ENCODE measurements around the gene MYCBPAP.

Gene MYCBPAP

GRCh38 chr17:50464121-50464520 is 44.1 kb upstream of the MYCBPAP start:
- Histone ChIP-seq H3K4me3 (ENCODE audit: low read length) (no peak overlapping the region), H2AFZ (ENCODE audit: low read length) (no peak overlapping the region), H3K27ac (ENCODE audit: low read length) (no peak overlapping the region), H4K20me1 (ENCODE audit: insufficient read depth, low read length) (no peaks in the 10 kb centered on the region), H3K79me2 (ENCODE audit: low read length) (no peaks in the 10 kb centered on the region), H3F3A (ENCODE audit: insufficient read depth, low read length) (no peaks in the 10 kb centered on the region), H3K9me2 (replicated peaks; ENCODE audit: insufficient read depth, low read length) (no peaks in the 10 kb centered on the region), H3K27me3 (replicated peaks; ENCODE audit: insufficient read depth, low read length) (no peaks in the 10 kb centered on the region), H3K9ac (ENCODE audit: low read length) (no peak overlapping the region), H3K4me1 (ENCODE audit: low read length) (no peaks in the 10 kb centered on the region), H3K36me3 (replicated peaks; ENCODE audit: insufficient read depth, low read length) (no peaks in the 10 kb centered on the region), H3K4me2 (ENCODE audit: low read depth, low read length) (no peak overlapping the region), H3K9me3 (replicated peaks; ENCODE audit: insufficient read depth, low read length) (no peaks in the 10 kb centered on the region)
- no peak for TF ChIP-seq EZH2phosphoT487 (IDR thresholded peaks at IDR 0.05; ENCODE audit: low read length)
- no peak for DNase-seq

- no peaks in the 10 kb centered on the region for H3K79me2 ChIP-seq (ENCODE audit: low read length)
- no peaks in the 10 kb centered on the region for H3K4me1 ChIP-seq (ENCODE audit: low read length)
- no peak overlapping the region for H3K4me2 ChIP-seq (ENCODE audit: low read depth, low read length)
- no peak for DNase-seq
- H3K9me2 ChIP-seq (replicated peaks; ENCODE audit: insufficient read depth, low read length): no peaks in the 10 kb centered on the region
- H3K9me3 ChIP-seq (replicated peaks; ENCODE audit: insufficient read depth, low read length): no peaks in the 10 kb centered on the region
- H2AFZ ChIP-seq (ENCODE audit: low read length): no peak overlapping the region
- no peaks in the 10 kb centered on the region for H3F3A ChIP-seq (ENCODE audit: insufficient read depth, low read length)
- H3K9ac ChIP-seq (ENCODE audit: low read length): no peak overlapping the region
- H3K36me3 ChIP-seq (replicated peaks; ENCODE audit: insufficient read depth, low read length): no peaks in the 10 kb centered on the region
- H3K27me3 ChIP-seq (replicated peaks; ENCODE audit: insufficient read depth, low read length): no peaks in the 10 kb centered on the region
- H3K27ac ChIP-seq (ENCODE audit: low read length): no peak overlapping the region
- no peak for TF ChIP-seq EZH2phosphoT487 (IDR thresholded peaks at IDR 0.05; ENCODE audit: low read length)
- TF ChIP-seq EZH2 (optimal IDR thresholded peaks at IDR 0.05; ENCODE audit: low read depth, low read length): no peak
- TF ChIP-seq, protein P1, sequence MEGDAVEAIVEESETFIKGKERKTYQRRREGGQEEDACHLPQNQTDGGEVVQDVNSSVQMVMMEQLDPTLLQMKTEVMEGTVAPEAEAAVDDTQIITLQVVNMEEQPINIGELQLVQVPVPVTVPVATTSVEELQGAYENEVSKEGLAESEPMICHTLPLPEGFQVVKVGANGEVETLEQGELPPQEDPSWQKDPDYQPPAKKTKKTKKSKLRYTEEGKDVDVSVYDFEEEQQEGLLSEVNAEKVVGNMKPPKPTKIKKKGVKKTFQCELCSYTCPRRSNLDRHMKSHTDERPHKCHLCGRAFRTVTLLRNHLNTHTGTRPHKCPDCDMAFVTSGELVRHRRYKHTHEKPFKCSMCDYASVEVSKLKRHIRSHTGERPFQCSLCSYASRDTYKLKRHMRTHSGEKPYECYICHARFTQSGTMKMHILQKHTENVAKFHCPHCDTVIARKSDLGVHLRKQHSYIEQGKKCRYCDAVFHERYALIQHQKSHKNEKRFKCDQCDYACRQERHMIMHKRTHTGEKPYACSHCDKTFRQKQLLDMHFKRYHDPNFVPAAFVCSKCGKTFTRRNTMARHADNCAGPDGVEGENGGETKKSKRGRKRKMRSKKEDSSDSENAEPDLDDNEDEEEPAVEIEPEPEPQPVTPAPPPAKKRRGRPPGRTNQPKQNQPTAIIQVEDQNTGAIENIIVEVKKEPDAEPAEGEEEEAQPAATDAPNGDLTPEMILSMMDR (IDR thresholded peaks at IDR 0.05; ENCODE audit: low read length): no peak
- no peaks in the 10 kb centered on the region for H4K20me1 ChIP-seq (ENCODE audit: insufficient read depth, low read length)
- H3K4me3 ChIP-seq (ENCODE audit: low read length): no peak overlapping the region
Measured at GRCh38 chr17:50464736-50465135, 43.5 kb upstream of the MYCBPAP start.

- TF ChIP-seq EZH2phosphoT487 (IDR thresholded peaks at IDR 0.05; ENCODE audit: low read length) (no peak), EZH2 (optimal IDR thresholded peaks at IDR 0.05; ENCODE audit: low read depth, low read length) (no peak)
- TF ChIP-seq, protein P1 (IDR thresholded peaks at IDR 0.05; ENCODE audit: low read length): no peak
- no peak overlapping the region for H3K4me2 ChIP-seq (ENCODE audit: low read depth, low read length)
- no peaks in the 10 kb centered on the region for H3K9me3 ChIP-seq (replicated peaks; ENCODE audit: insufficient read depth, low read length)
- H2AFZ ChIP-seq (ENCODE audit: low read length): no peak overlapping the region
- DNase-seq: no peak
- no peaks in the 10 kb centered on the region for H3K4me1 ChIP-seq (ENCODE audit: low read length)
- no peaks in the 10 kb centered on the region for H3K79me2 ChIP-seq (ENCODE audit: low read length)
- H3K27ac ChIP-seq (ENCODE audit: low read length): no peak overlapping the region
- H3K9ac ChIP-seq (ENCODE audit: low read length): no peak overlapping the region
- no peak overlapping the region for H3K4me3 ChIP-seq (ENCODE audit: low read length)
- H4K20me1 ChIP-seq (ENCODE audit: insufficient read depth, low read length): no peaks in the 10 kb centered on the region
- H3K27me3 ChIP-seq (replicated peaks; ENCODE audit: insufficient read depth, low read length): no peaks in the 10 kb centered on the region
- no peaks in the 10 kb centered on the region for H3F3A ChIP-seq (ENCODE audit: insufficient read depth, low read length)
- H3K36me3 ChIP-seq (replicated peaks; ENCODE audit: insufficient read depth, low read length): no peaks in the 10 kb centered on the region
- H3K9me2 ChIP-seq (replicated peaks; ENCODE audit: insufficient read depth, low read length): no peaks in the 10 kb centered on the region
Measured at GRCh38 chr17:50465171-50465570, 43.1 kb upstream of the MYCBPAP start.

DNA sequence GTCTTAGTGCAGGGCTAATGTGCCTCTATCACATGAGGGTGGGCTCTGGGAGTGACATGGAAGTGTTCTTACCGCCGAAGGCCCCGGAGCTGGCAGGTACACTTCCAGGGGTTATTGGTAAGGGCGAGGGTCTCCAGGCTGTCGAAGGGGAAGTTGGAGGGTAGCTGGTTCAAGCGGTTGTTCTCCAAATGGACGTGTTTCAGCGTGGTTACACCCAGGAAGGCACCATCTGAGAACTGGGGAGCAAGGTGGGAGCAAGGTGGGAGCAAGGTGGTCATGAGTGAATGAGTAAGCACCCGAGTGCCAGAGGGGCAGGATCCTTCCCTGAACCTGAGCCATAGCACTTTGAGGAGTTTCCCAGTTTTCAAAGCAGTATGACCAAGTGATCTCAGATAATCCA is 42.6 kb upstream of the MYCBPAP start:
- Histone ChIP-seq H3K9me2 (replicated peaks; ENCODE audit: insufficient read depth, low read length) (no peaks in the 10 kb centered on the region), H3K79me2 (ENCODE audit: low read length) (no peaks in the 10 kb centered on the region), H3K27me3 (replicated peaks; ENCODE audit: insufficient read depth, low read length) (no peaks in the 10 kb centered on the region), H3K4me2 (ENCODE audit: low read depth, low read length) (no peak overlapping the region), H3K9ac (ENCODE audit: low read length) (no peak overlapping the region), H3K4me3 (ENCODE audit: low read length) (no peak overlapping the region), H3K36me3 (replicated peaks; ENCODE audit: insufficient read depth, low read length) (no peaks in the 10 kb centered on the region), H4K20me1 (ENCODE audit: insufficient read depth, low read length) (no peaks in the 10 kb centered on the region), H3K4me1 (ENCODE audit: low read length) (no peaks in the 10 kb centered on the region), H2AFZ (ENCODE audit: low read length) (no peak overlapping the region), H3K27ac (ENCODE audit: low read length) (no peak overlapping the region), H3F3A (ENCODE audit: insufficient read depth, low read length) (no peaks in the 10 kb centered on the region), H3K9me3 (replicated peaks; ENCODE audit: insufficient read depth, low read length) (no peaks in the 10 kb centered on the region)
- no peak for DNase-seq
- TF ChIP-seq, protein P1 (IDR thresholded peaks at IDR 0.05; ENCODE audit: low read length): no peak
